Chondrocyte (in vitro differentiated cells): ENCODE results near the gene TOM1L2. TPM values are rescaled to one million over a fixed set of nuclear protein-coding genes. Genes with fewer than 3 reads are reported as not detected.

ENCODE experiments used
- DNase-seq: peaks from one replicate; pipeline ENCODE4 v3.0.0; 2021; ENCODE audit warnings: mixed read lengths, low spot score
- H3K27ac Mint-ChIP-seq: one replicate; pipeline ENCODE4 v1.8.0; 2021; ENCODE audit warnings: mild to moderate bottlenecking, moderate library complexity, mixed read lengths; ENCODE audit not compliant: unreplicated experiment
- H3K27me3 Mint-ChIP-seq: 2 replicates; pipeline ENCODE4 v1.8.0; 2021; ENCODE audit warnings: low read depth, mixed read lengths
- H3K36me3 Mint-ChIP-seq: 2 replicates; pipeline ENCODE4 v1.8.0; 2021; ENCODE audit warnings: low read depth, mixed read lengths
- H3K4me1 Mint-ChIP-seq: 2 replicates; pipeline ENCODE4 v1.8.0; 2021; ENCODE audit warnings: low read depth, mild to moderate bottlenecking, mixed read lengths
- H3K4me3 Mint-ChIP-seq: one replicate; pipeline ENCODE4 v1.8.0; 2021; ENCODE audit warnings: mild to moderate bottlenecking, moderate library complexity, mixed read lengths; ENCODE audit not compliant: unreplicated experiment
- H3K9me3 Mint-ChIP-seq: 2 replicates; pipeline ENCODE4 v1.8.0; 2021; ENCODE audit warnings: low read depth, mixed read lengths
- CTCF ChIP-seq: fragments of 200-600 bp; sonication (generic); IDR thresholded peaks from 2 replicates; pipeline ENCODE4 v1.5.0; 2021; ENCODE audit warnings: antibody characterized with exemption, mild to moderate bottlenecking, moderate library complexity
- total RNA-seq: library from RNA; stranded (reverse); gene quantifications from 3 replicates; pipeline ENCODE4 v1.2.1, GENCODE V29; 2021

The TOM1L2 gene
- total RNA-seq, 1 donor from 2014 or later = 56.1 TPM

GRCh38 chr17:17889922-17890321, 82.3 kb downstream of the TOM1L2 start:
- DNase-seq = no peak
- no peaks in the 10 kb centered on the region for H3K27me3 Mint-ChIP-seq
- TF ChIP-seq CTCF = no peak
- H3K27ac Mint-ChIP-seq = no peak overlapping the region
- no peaks in the 10 kb centered on the region for H3K4me1 Mint-ChIP-seq
- no peak overlapping the region for H3K4me3 Mint-ChIP-seq
- peaks cover 23% of the 10 kb centered on the region for H3K36me3 Mint-ChIP-seq
- no peaks in the 10 kb centered on the region for H3K9me3 Mint-ChIP-seq

GRCh38 chr17:17888821-17889220, 83.4 kb downstream of the TOM1L2 start:
- H3K4me3 Mint-ChIP-seq = no peak overlapping the region
- H3K4me1 Mint-ChIP-seq = no peaks in the 10 kb centered on the region
- H3K27me3 Mint-ChIP-seq = no peaks in the 10 kb centered on the region
- DNase-seq = no peak
- TF ChIP-seq CTCF = peak; percentile 24
- H3K36me3 Mint-ChIP-seq = peaks cover 27% of the 10 kb centered on the region
- no peak overlapping the region for H3K27ac Mint-ChIP-seq
- H3K9me3 Mint-ChIP-seq = no peaks in the 10 kb centered on the region

- no peak for TF ChIP-seq CTCF
- no peak overlapping the region for H3K27ac Mint-ChIP-seq
- no peaks in the 10 kb centered on the region for H3K27me3 Mint-ChIP-seq
- H3K9me3 Mint-ChIP-seq = no peaks in the 10 kb centered on the region
- H3K4me1 Mint-ChIP-seq = no peaks in the 10 kb centered on the region
- DNase-seq = no peak
- peaks cover 25% of the 10 kb centered on the region for H3K36me3 Mint-ChIP-seq
- no peak overlapping the region for H3K4me3 Mint-ChIP-seq
Observed at GRCh38 chr17:17888371-17888770, 83.8 kb downstream of the TOM1L2 start.

- no peak for DNase-seq
- Mint-ChIP-seq H3K27me3 (no peaks in the 10 kb centered on the region), H3K36me3 (peaks cover 21% of the 10 kb centered on the region), H3K4me3 (no peak overlapping the region), H3K9me3 (no peaks in the 10 kb centered on the region), H3K4me1 (no peaks in the 10 kb centered on the region), H3K27ac (no peak overlapping the region)
- TF ChIP-seq CTCF = no peak
Observed at GRCh38 chr17:17887752-17888304, 84.4 kb downstream of the TOM1L2 start.

- no peak for DNase-seq
- no peak for TF ChIP-seq CTCF
- Mint-ChIP-seq H3K27ac (no peak overlapping the region), H3K36me3 (peaks cover 18% of the 10 kb centered on the region), H3K9me3 (no peaks in the 10 kb centered on the region), H3K4me1 (no peaks in the 10 kb centered on the region), H3K4me3 (no peak overlapping the region), H3K27me3 (no peaks in the 10 kb centered on the region)
Observed at GRCh38 chr17:17886726-17887125, 85.5 kb downstream of the TOM1L2 start.
